IPS-18c (cell line): ENCODE data around the gene TPSB2.
"Not testable (repeated sequence)": the region's sequence is repeated elsewhere in the genome, so short reads cannot be mapped to it uniquely, and the experiment has no call there.

ENCODE experiments used
- H3K4me3 ChIP-seq: 2 replicates; pipeline ENCODE4 v1.7.0; 2013; ENCODE audit warnings: low read depth, mild to moderate bottlenecking, low read length, moderate library complexity; ENCODE audit not compliant: insufficient read depth
- H3K9me3 ChIP-seq: one replicate; pipeline ENCODE4 v1.6.1; 2013; ENCODE audit warnings: mild to moderate bottlenecking, low read length, moderate library complexity; ENCODE audit not compliant: control insufficient read depth, insufficient read depth

The TPSB2 gene

GRCh38 chr16:1263591-1264344 lies 33.8 kb upstream of the TPSB2 start:
- Histone ChIP-seq H3K4me3 (no peak overlapping the region), H3K9me3 (no peaks in the 10 kb centered on the region)

GRCh38 chr16:1262846-1263221 lies 32.9 kb upstream of the TPSB2 start:
- Histone ChIP-seq H3K4me3 (no peak overlapping the region), H3K9me3 (no peaks in the 10 kb centered on the region)

DNA sequence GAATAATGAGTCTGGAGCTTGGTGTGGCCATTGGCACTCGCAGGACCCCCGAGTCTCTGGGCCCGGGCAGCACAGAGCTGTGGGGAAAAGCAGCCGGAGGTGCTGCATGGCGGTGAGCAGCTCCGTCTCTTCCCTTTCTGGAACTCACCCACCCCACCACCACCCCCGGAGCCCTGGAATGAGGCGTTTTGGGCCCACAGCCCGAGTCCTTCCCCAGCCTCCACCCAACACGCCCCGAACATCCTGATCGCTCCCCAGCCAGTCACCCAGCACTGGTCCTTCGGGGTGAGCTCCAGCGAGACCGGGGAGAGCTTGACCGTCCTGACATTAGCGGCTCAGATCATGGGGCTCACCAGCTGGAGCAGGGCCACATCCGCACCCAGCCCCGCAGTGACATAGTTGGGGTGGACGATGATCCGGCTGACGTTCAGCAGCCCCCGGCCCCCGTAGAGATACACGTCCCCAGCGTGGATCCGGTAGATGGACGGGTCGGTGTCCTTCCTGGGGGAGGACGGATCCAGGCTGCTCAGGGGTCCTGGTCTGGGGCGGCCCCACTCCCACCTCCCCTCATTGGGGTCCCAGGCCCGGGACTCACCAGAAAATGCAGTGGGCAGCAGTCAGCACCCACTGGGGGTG lies 32.3 kb upstream of the TPSB2 start:
- Histone ChIP-seq H3K9me3 (no peaks in the 10 kb centered on the region), H3K4me3 (no peak overlapping the region)

GRCh38 chr16:1261131-1261892 lies 31.3 kb upstream of the TPSB2 start:
- Histone ChIP-seq H3K9me3 (no peaks in the 10 kb centered on the region), H3K4me3 (no peak overlapping the region)

- Histone ChIP-seq H3K4me3 (no peak overlapping the region), H3K9me3 (no peaks in the 10 kb centered on the region)
These were observed 30.2 kb upstream of the TPSB2 start for GRCh38 chr16:1260101-1260680.

DNA sequence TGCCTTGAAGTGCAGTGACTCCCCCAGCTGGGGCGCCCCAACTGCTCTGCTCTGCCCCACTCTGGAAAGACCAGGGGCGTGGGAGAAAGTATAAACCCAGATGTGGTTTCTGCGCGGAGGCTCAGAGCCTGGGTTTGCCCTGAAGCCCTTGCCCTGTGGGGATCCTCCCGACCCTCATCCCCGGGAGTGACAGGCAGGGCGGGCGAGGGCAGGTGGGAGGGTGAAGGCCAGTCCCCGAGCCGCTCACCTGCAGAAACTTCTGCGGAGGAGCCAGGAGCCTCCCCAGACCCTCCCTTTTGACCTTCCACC lies 29.7 kb upstream of the TPSB2 start:
- Histone ChIP-seq H3K9me3 (no peaks in the 10 kb centered on the region), H3K4me3 (no peak overlapping the region)

GRCh38 chr16:1258906-1259759 lies 29.1 kb upstream of the TPSB2 start:
- H3K4me3 ChIP-seq: no peak overlapping the region
- H3K9me3 ChIP-seq: no peaks in the 10 kb centered on the region

- Histone ChIP-seq H3K4me3 (no peak overlapping the region), H3K9me3 (no peaks in the 10 kb centered on the region)
These were observed 28.2 kb upstream of the TPSB2 start for GRCh38 chr16:1258225-1258600.

DNA sequence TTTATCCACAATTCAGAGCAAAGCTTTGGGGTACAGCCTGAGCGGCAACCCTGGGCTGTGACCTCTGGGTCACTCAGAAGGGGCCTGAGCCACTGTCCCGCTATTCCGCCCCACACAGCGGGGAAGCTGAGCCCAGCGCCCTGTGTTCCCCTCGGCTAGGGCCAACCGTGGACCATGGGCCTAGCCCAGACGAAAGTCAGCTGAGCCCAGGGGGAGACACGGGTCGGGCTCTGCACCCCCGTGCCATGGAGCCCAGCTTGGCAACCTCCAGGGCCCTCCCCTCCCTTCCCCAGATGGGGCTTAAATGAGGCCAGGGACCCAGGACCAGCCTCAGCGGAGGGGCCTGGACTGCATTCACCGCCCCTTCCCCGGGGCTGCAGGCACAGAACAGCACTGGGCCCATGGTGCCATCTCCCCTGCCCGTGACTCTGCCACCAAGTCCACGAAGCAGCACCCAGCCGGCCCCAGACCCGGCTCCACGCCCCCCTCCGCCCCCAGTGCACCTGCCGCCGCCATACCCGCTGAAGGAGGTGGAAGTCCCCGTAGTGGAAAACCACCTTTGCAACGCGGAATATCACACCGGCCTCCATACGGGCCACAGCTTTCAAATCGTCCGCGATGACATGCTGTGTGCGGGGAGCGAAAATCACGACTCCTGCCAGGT lies 27.7 kb upstream of the TPSB2 start:
- H3K9me3 ChIP-seq: no peaks in the 10 kb centered on the region

GRCh38 chr16:1256874-1257322 lies 26.9 kb upstream of the TPSB2 start:
- Histone ChIP-seq H3K9me3 (no peaks in the 10 kb centered on the region), H3K4me3 (no peak overlapping the region)

More for the DNA sequence above, 27.7 kb upstream of the TPSB2 start:
- no peak overlapping the region for H3K4me3 ChIP-seq

- H3K9me3 ChIP-seq, H3K4me3 ChIP-seq: not testable (repeated sequence)
These were observed 26.4 kb upstream of the TPSB2 start for GRCh38 chr16:1256296-1256873.

DNA sequence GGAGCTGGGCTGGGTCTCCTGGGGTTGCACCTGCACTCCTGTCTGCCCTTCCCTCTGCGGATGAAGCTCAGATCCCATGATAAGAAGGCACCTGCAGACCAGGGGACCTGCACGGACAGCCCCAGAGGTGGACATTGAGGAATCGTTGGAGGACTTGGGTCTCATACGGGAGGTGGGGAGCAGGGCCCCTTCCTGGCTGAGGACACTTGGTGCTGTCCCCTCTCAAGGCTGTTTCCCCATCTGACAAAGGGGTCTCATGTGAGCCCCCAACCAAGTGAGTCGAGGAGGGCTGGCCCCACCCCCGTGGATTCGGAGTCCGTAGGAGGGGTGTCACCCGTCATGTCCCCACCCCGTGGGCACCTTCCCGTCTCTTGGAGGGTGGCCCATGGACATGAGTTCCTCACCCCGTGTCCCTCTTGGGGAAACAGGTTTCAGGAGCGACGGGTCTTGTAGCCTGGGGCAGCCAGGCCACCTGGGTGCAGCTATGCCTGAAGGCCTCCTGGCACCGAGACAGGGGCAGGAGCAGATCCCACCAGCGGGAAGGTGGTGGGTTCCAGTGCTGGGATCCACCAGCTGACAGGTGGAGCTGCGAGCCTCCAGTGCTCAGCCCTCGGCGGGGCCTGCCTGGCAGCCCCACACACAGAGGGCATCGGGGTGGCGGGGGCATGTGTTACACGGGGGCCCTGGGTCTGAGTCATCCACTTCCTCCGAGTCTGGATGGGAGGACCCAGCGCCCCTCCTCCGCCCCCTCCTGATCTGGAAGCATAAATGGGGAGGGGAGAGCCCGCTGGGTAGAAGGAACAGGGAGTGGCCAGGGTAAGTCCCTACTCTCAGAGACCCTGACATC lies 25.5 kb upstream of the TPSB2 start, which contains the start of gene TPSD1:
TSS of gene TPSD1 (plus strand) at position 794 of the 847 bp plus-strand sequence. CDS start 212 bp downstream, outside the sequence.
- not testable (repeated sequence) for H3K9me3 ChIP-seq, H3K4me3 ChIP-seq

GRCh38 chr16:1254821-1255220 lies 24.8 kb upstream of the TPSB2 start:
- not testable (repeated sequence) for H3K4me3 ChIP-seq, H3K9me3 ChIP-seq

DNA sequence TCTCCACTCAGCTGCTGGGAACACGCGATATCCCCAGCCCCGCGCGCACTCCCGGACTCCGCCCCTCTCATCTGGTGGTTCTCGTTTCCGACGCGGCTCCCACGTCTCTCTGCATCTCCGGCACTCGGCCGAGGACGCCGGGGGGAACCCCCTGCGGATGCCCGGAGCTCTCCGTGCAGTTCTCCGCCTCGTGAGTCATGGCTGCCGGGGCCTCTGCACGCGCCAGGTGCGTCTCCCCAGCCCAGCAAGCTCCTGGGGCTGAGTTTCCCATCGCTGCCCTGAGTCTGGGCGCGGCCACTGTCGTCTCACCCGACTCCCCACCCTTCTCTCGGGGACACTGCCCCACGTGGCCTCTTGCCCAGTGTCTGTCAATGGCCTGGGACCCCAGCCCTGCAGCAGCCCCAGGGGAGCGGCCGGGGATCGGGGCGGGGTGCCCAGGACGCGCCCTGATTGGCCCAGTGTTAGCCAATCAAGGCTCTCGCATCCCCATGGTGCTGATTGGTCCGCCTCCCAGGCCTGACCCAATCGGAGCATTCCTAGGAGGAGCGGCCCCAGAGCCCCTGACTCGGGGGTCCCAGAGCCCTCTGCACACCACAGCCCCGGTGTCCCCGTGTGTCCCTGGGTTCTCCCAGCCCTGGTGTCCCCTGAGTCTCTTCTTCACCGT lies 23.8 kb upstream of the TPSB2 start:
- H3K9me3 ChIP-seq, H3K4me3 ChIP-seq: not testable (repeated sequence)
